Umbilical cord (tissue), 2 donors: ENCODE results near the gene STRA8. TPM values are rescaled to one million over a fixed set of nuclear protein-coding genes. Genes with fewer than 3 reads are reported as not detected.

Experiments
- DNase-seq: peaks from one replicate; pipeline ENCODE4 v3.0.0-alpha.2; 2015; ENCODE audit warnings: low spot score
- total RNA-seq: library from RNA; depleted of rRNA; stranded (reverse); fragments of >200 nt; gene quantifications from one replicate; pipeline ENCODE4 v1.2.3, GENCODE V29; 2014; ENCODE audit warnings: low replicate concordance; ENCODE audit not compliant: insufficient read depth

The STRA8 gene
- total RNA-seq, 1 donor from 2014 or later, result not detected

DNA sequence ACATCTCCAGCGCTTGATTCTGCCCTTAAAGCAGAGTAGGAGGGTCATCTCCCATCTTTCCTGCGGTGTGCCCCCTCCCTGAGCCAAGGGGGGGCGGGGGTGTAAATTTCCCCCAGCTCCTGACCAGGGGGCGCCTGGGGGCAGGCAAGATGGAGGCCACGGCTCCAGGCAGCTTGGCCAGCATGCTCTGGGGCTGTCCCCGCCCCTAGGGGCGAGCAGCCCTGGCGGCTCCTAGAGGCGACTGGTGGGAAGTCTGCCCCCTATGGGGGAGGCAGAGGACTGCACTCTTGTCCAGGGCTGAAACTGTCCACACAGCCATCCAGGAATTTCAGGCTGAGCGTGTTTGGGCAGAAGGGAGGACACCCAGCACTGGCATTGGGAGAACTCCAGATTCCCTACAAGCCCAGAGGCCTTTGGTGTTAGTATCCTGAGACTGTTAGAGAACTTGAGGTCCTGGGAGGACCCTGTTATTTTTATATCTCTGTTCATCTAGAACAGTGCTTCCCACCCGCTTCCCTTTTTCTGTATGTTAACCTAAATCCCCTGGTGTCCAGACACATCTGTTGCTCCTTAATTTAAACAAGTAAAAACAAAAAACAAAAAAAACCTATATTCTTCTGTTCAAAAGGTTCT, 4.6 kb downstream of the STRA8 start:
- DNase-seq, result no peak

DNA sequence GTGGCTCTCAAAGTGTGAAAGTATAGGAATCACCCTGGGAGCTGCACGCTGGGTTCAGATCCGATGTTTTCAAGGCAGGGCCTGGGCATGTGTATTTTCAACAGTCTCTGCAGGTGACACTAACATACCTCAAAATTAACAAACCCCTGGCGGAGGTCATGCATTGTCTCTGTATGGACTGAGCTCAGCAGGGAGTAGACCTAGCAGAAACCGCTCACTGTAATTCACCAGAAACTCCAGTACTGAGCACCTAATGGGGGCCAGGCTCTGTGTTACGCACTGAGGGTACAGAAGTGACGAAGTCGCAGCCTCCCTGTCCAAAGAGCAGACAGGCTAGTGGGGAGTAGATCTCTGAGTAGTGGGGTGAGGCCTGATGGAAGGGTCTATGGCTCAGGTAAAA, 5.6 kb downstream of the STRA8 start:
- DNase-seq, result no peak

DNA sequence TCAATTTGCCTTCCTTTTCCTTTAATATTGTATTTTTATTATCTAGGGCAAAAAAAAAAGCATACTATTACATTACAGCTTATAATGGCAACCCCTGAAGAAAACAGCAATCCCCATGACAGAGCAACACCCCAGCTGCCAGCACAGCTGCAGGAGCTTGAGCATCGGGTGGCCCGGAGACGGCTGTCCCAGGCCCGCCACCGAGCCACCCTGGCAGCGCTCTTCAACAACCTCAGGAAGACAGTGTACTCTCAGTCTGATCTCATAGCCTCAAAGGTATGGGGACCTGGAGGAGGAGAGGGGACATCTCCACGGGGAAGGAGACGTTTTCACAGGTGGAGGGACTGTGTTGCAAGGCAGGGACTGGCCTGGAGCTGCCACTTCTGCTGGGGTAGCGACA, 6.8 kb downstream of the STRA8 start:
- no peak for DNase-seq

DNA sequence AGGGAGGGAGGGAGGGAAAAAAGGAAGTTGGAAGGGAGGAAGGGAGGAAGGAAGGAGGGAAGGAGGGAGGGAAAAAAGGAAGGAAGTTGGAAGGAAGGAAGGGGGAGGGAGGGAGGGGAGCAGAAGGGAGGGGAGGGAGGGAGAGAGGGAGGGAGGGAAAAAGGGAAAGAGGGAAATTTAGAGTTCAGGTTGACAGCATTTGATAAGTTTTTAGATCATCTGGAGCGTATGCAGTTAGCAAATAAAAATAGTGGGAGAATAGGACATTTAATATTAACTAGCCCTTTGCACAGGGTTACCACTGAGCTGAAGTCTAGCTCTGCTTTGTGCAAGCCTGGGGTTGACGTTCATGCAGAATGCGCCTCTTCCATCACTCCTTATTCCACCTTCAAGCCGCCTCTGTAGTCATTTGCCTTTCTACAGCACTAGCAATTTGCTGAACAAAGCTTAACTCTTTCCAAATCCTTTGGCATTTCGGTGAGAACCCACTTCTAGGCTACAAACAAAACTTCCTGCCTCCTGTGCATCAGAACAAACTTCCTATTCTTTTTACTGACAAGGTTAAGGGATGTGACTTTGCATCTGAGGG, 8.6 kb downstream of the STRA8 start:
- no peak for DNase-seq

DNA sequence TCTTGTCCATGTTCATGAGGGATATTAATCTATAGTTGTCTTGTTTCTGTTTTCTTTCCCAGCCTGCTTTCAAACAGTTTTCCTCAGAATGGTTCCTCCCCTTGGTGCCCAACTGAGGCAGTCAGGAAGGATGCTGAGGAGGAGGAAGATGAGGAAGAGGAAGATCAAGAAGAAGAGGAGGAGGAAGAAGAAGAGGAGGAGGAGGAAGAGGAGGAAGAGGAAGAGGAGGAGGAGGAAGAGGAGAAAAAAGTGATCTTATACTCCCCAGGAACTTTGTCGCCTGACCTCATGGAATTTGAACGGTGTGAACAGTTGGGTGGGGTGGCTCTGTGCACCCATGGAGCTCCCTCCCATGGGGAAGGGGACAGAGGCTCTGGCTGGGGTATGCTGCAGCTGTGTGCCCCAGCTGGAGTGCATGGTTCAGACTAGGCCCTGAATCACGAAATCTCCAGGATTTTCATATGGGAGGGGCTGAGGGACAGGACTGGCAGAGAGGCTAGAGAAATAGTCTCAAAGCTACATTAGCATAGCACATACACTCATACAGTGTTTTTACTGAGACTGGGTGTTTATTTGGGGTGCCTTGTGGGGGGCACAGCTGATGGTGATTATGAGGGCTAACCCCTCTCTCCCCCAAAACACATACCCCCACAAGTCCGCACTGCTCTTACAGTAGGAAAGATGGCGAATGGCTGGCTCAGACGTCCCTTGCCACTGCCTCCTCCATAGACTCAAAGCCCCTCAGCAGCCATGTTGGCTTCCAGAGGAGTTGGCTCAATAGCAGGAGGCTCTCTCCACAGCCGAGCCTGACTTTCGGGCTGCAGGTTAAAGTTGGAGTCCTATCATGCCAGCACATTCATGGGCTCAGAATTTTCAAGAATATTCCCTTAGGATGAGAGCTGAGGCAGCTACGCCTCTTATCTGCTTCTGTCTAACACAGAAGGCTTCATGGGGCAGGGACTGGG, 11.9 kb downstream of the STRA8 start:
- no peak for DNase-seq

DNA sequence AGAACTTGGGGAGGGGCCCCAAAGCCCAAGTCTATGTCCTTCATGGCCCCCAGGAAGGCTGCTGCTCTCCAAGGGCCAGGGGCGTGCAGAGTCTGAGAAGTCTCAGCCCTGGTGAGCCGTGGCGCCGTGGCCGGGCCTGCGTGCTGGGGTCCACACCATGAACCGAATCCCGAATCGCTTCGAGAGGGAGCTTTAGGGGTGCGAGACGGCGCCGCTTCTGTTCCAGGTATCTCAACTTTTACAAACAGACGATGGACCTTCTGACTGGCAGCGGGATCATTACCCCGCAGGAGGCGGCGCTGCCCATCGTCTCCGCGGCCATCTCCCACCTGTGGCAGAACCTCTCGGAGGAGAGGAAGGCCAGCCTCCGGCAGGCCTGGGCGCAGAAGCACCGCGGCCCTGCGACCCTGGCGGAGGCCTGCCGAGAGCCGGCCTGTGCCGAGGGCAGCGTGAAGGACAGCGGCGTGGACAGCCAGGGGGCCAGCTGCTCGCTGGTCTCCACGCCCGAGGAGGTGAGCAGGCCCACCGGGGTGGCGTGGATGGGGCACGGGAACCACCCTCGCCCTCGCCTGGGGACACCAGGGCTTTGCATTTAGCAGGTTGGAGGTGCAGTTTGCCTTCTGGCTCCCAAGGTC, 12.7 kb downstream of the STRA8 start:
- no peak for DNase-seq

DNA sequence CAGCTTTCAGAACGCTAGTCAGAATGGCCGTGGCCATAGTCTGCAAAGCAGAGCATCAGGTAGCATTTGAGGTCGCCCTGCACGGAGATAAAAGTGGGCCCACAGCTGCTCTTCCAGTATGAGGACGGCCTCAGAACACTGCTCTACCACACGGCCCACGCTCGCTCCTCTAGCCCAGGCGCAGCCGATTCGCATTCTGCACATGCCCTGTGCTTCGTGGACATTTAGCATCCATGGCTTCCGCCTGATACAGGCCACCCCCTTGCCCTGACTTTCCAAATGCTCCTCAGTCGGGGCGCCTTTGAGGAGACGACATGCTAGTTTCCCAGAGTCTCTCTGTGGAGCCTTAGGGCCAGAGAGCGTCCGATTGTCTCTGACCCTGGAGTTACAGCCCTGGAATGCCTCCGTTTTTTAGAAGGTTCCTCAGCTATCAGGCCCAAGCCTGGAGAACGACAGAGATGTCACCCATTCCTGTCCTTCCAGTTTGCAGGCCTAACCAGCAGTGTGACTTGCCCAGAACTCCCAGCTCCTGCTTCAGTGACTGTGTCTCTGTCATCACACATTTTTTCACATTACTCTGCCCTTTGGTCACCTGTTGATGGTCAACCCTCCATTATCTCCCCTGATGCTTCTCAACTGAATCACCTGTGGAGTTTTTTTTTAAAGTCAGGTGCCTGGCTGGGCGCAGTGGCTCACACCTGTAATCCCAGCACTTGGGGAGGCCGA, 14.3 kb downstream of the STRA8 start:
- no peak for DNase-seq

DNA sequence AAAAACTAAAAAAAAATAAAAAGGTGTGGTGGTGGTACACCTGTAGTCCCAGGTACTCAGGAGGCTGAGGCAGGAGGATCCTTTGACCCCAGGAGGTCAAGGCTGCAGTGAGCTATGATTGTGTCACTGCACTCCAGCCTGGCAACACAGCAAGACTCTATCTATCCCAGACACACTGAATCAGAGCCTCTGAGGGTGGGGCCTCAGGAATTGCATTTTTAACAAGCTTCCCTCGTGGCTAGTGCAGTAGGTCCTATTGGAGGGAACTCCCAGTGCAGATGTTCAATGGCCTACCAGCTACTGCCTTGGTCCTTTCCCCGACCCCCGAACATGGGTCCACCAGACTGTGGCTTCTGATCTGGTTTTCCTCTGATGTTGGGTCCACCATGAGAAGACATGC, 14.9 kb downstream of the STRA8 start:
- no peak for DNase-seq

DNA sequence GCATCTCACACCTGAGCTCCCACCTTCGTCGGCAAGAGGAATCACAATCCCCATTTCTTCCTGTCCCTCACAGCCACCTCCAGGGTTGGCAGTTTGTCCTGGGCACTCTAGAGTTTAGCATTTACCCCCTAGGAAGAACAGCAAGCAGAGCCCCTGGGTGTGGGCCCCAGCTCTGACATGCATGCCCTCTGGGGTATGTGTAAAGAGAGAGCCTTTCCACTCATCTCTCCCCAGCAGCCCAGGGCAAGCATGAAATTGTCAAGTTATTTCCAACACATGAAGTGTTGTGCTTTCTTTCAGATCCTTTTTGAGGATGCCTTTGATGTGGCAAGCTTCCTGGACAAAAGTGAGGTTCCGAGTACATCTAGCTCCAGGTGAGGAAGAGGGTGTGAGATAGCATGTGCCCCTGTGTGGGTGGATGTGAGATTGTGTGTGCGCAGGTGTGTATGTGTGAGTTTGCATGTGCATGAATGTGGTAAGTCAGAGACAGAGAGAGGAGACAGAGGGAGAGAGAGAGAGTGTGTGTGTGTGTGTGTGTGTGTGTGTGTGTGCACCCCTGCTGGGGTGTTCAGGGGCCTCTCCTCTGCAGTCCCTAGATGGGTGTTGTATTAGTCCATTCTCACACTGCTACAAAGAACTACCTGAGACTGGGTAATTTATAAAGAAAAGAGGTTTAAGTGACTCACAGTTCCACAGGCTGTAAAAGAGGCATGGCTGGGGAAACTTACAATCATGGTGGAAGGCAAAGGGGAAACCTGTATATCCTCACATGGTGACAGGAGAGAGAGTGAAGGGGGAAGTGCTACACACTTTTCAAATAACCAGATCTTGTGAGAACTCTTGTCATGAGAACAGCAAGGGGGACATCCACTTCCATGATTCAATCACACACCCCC, 18.1 kb downstream of the STRA8 start:
- DNase-seq, result no peak

GRCh38 chr7:135253851-135254771, 20.5 kb downstream of the STRA8 start:
- DNase-seq, result peak; percentile 87

DNA sequence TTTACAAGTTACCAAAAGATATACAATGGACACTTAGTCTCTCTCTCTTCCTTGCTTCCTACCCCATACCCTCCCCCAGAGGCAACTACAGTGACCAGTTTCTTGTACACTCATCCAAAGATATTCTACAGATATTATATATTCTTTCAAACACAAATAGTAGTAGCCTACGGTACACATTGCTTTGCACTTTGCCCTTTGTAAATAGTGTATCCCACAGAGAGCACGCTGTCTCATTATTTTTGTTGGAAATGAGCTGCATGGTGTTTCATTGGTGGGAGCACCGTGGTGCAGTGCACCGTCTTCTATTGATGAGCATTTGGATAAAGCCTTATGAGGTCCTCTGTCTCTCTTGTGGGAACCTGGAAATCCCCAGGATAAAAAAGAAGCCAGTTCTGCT, 24.2 kb downstream of the STRA8 start:
- no peak for DNase-seq

DNA sequence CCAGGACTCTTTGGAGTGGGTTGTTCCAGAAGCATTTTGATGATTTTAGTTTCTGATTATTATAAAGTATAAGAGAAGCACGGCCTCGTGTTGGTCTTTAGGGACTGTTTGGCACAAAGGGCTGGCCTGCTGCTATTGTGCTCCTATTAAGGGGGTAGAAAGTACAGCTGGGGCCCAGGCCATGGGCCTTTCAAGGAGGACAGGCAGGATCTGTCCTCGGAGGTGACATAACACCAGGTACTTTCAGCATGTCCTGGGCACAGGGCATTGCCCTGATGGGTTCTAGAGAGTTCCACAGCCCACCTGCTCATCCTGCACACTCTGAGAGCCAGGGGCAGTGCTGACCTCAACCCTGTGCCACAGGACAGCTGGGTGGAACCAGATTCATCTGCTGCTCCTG, 24.9 kb downstream of the STRA8 start:
- DNase-seq, result no peak

DNA sequence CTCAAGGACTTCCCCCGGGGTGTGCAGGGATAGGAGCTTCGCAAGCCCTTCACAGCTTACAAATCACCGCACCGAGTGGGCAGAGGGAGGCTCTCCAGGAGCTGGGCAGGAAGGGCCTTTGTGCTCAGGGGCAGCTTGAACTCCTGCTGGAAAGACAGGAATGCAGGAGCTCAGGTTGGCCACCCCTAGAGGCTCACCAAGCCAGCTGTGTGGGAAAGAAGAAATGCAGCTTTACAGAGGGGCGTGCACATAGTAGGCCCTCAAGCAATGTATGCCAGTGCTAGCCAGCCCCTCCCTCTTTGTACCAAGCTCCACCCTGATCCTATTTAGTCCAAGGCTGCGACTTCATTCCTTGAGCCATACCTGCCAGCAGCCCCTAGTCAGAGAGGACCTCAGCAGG, 26.1 kb downstream of the STRA8 start:
- DNase-seq, result no peak

GRCh38 chr7:135260470-135260869, 26.8 kb downstream of the STRA8 start:
- no peak for DNase-seq

GRCh38 chr7:135260930-135261721, 27.5 kb downstream of the STRA8 start:
- DNase-seq, result peak; percentile 76

DNA sequence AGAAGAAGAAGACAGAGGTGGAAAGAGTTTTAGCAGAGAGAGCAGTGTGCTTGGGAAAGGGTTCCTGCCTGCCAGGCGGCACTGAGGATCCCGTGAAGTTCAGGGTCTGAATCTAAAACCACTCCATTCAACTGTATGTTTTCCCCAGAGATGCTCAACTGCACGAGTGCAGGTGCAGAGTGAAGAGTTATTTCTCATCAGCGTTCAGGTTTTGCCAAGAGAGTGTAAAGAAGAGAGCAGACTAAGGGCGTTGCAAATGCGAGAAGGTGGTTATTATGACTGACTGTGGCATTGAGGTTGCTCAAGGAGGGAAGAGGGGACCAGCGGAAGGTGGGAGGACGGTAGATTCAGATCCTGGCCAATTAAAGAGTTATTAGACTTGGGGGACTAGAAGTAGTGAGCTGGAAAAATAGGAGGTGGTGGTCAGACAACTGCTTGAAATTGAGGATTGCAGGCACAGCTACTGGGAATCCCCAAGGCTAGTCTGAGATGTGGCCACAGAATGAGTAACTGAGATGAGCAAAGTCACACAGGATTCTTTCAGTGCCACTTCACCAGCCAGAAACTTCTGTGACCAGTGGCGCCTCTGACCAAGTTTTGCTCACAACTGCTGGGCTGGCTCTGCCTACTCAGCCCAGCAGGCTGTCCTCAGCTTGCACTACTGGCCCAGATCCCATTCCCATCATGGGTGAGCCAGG, 29.1 kb downstream of the STRA8 start:
- no peak for DNase-seq

DNA sequence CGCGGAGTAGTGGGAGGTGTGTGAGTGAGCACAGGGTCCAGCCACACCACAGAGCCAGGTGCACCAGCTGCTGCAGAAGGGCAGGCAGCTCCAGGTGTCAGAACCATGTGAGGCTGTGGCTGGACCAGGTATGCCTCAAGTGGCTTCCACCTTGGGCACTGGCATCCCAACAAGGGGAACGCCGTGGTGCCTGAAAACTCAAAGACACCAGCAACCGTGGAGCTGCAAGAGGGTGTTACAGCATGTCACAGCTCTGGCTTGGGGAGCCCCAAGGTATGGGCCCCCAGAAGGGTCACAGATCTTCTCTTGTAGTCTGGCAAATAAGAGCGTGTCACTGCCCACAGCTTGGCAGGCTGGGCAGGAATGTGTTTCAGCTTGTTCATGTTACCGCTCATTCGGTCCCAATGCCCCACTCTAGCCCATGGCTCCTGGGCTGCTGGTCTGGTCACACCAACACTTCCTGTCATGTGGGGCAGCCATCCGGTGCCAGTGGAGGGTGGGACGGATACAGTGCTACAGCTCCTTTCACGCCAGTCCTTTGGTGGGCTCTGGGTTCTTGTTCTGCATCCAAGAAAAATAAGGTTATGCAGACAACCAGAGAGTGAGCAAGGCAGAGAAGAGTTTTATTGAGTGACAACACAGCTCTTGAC, 29.8 kb downstream of the STRA8 start:
- DNase-seq, result no peak
